Ramos (cell line): ENCODE data around the gene KCNH2.

Experiments
- in situ Hi-C: fragments of 300-500 bp; cut with MboI; formaldehyde crosslinking; loops from one replicate; pipeline ENCODE4 v1.14.3; 2022; ENCODE audit warnings: low sequenced_read_pairs; ENCODE audit not compliant: unreplicated experiment

Gene KCNH2

DNA sequence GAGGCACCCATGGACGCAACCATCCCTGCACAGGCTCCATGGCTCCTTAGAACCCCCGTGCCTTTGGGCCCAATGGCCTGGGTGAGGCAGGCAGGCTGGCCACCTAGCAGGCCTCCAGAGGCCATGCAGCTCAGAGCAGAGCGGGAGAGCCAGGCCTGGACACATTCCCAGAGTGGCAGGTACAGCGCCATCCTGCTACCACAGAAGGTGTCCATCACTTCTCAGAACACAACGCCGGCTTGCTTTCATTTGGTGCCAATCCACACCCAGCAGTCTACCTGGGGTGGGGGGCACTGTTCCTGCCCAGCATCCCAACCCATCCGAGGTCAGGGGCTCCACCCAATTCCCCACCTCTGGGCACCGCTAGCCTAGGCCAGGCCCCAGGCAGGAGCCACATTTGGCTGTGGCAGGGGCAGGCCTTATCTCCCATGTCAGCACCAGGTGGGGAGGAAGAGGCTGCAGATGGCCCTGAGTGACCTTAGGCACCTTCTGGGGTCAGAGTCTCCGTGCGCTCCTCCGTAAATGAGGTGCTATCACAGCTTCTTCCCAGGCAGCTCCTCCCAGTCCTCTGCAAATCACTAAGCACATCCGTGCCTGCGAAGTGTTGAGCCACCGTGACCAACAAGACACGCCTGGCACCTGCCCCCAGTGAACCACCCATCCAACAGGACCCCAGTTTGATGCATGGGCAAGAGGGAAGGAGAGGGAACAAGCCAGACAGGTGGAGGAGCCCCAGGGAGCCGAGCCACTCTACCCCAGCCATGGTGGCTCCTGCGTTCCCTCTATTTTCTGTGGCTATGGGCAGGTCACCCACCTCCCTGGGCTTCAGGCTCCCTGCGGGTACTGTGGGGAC is 14.2 kb downstream of the KCNH2 start:
- in situ Hi-C loops: no loop called here

DNA sequence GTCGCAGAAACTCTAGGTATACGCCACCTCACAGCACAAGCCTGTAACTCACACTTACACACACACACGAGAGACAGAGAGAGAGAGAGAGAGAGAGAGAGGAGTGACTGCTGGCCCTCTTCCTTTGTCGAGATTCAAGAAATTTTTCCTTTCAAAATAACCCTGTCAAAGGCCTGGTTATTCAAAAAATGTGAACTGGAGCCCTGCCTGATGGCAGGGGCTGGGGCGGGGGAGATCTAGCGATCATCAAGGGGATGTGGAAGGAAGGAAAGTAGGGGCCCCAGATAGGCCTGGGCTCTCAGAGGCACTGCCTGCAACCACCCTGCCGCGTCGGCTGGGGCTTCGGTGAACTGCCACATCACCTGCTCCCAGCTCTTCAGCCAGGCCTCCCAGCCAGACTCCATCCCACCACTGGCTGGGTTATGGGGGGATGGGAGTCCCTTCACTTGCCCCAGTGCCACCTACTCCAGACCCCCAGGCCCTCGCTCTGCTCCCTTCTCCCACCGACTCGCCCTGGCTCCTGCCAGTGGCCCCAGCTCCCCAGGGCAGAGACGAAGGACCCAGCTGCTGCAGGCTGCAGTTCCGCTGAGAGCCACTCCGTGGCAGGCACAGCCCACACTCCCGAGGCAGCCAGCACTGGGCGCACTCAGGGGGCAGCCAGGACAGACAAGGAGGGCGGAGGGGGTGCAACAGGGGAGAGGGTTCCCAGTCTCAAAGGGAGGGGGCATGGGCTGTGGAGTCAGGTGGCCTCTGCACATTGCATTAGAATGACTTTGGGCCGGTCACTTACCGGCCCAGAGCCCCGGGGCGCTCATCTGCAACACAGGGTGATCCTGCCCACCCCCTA is 15.3 kb downstream of the KCNH2 start:
- in situ Hi-C loops: no loop called here

DNA sequence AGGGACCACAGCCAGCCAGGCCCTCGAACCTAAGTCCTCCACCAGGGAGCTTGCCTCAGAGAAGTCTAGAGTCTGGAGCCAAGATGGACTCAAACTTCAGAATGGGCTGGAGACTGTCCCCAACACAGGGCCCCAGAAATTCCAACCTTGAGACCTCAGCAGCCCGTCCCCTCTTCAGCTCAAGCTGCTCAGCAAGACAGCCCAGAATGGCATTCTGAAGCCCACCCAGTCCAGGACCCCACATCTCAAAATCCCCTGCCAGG is 15.9 kb downstream of the KCNH2 start:
- in situ Hi-C loops: no loop called here

DNA sequence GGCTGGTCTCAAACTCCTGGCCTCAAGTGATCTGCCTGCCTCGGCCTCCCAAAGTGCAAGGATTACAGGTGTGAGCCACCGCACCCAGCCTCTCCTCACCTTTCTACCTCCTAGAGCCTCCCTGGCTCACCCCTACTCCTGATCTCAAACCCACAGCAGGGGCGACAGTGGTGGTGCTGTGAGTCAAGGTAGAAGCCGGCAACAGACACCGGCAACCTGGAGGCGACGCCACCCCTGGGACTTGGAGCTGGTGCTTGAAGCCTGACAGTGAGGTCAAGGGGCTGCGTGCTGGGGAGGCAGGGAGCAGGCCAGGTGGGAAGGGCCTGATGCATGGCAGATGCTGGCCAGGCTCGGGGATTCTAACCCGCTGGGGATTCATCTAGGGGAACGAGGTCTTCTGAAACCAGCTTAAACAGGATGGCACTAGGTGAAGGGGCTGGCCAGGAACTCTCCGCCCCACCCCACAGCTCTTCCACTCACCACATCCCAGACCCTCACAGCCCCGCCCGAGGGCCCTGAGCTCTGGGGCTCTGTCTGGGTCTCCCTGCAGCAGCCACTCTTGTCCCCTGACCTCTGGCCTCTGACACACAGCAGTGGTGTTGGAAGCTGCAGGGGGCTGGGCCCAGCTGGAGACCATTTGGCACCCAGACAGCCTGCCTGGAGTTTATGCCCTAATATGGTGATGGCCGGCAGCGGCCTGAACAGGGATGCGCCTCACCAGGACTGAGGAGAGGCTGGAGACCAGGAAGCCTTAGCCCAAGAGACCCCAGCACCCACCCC is 16.4 kb downstream of the KCNH2 start:
- in situ Hi-C loops: no loop called here

DNA sequence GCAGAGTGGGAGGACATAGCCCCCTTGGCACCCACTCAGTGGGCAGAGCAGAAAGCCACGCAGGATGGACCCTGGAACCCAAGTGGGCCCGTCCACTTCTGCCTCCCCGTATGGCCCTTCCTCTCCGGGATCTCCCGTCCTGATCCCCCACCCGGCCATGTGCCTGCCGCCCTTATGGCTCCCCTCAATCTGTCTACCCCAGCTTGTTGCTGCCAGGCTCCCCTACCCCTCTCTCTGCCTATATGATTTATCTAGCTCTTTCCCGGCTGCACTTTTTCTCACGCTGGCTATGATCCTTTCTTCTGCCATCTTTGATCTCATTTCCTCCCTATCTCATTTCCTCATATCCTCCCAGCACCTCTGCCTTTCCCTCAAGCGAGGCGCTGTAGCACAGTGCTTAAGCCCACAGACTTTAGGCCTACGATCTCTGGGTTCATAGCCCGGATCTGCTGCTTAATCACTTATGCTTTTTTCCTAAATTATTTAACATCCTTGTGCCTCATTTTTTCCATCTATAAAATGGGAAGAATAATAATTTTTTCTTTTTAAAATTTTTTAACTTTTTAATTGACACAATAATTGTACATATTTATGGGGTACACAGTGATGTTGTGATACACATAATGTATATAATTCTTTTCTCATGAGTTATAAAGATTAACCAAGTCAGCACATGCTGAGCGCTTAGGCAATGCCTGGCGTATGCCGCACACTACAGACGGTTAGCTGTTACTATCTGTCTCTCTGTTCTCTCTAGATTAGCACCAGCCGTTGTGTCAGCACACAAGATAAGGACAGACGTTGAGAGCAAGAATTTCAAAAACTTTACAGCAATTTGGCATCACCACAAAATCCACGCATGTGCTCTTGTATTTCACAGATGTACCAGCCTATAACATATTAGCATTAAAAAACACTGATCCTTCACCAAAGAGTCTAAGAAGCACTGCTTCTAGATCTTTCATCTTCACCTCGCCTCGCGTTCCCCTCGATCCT is 18.1 kb downstream of the KCNH2 start:
- in situ Hi-C loops: no loop called here

DNA sequence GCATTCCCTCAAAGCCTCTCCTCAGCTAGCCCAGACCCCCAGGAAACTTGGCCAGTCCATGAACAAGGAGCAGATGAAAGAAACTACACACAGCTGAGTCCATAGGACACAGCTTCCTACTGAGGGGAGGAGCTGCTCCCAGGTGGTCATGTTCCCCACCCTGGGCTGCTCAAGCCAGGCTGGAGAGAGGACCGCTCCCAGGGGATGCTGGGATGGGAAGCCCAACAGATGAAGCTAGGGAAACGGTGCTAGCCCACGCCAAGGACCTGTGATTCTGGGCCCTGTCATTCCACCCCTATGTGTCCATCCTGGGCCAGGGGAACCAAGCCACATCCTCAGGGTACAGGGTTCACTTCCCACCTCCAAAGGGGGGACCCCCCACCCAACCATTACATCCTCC is 19.0 kb downstream of the KCNH2 start:
- in situ Hi-C loops: no loop called here

DNA sequence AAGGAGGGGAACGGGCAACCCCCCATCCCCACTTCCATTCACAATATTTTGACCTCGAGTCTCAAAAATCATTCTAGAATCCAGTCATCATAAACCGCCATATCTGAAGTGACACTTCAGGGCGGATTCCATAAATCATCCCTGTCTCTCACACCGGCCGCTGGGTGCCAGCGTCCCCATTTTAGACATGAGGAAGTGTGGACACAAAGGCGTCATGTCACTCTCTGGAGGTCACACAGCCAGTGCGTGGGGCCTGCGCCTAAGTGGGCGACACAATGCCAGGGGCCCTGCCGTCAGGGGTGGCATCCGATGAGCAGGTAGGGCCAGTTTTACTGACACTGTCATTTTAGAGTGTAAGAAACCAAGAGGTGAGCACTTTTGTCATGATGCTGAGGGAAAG is 19.5 kb downstream of the KCNH2 start:
- in situ Hi-C loops: no loop called here

DNA sequence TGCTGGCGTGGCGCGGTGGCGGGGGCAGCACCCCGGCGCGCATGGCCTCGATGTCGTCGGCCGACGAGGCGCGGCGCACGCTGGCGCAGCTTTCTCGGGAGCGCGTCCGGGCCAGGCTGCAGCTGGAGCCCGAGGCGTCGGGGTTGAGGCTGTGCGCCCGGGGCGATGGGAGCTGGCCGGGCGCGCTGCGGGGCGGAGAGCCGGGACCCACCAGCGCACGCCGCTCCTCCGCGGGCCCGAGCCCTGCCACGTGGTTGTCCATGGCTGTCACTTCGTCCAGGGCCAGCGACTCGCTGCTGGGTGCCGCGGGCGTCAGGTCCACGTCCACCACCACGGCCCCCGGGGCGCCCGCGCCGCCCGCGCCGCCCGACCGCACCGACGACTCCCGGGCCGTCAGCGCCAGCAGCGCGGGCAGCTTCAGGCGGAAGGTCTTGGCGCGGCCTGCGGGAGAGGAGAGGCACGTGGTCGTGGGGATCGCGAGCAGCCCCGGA is 20.0 kb downstream of the KCNH2 start:
- in situ Hi-C loops: no loop called here

DNA sequence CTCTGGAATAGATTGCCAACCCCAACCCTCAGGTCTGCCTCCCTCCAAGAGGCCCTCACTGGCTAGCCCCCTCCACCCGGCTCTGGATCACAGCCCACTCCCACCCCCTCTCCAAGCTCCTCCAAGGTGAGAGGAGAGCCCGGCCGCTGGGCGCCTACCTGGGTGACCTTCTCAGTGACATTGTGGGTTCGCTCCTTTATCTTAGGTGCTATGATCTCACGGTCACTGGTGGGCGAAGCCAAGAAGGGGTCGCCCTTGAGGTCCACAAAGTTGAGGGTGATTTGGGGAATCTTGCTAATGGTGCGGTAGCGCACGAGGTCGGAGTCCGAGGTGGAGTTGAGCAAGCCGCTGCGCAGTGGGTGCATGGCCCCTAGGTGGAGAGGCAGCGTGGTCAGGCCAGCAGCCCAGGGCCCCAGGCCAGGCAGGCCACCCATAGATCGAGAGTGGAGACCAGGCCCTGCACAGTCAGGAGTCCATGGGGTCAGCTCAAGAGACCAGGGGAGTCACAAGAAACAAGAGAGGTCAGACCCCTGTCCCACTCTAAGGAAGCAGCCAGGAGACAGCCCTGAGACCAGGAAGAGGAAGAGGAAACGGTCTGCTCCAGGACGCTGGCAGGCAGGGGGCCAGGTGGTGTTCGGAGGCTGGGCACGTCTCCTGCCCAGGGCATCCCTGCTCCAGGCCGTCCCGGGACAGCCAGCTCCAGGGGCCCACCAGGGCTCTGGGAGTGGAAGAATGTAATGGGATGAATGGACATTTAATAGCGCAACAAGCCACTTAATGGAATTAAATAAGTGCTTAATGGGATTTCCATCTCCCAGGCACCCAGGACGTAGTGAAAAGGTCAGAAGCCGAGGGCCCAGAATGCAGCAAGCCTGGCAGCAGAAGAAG is 20.7 kb downstream of the KCNH2 start:
- in situ Hi-C loops: no loop called here

DNA sequence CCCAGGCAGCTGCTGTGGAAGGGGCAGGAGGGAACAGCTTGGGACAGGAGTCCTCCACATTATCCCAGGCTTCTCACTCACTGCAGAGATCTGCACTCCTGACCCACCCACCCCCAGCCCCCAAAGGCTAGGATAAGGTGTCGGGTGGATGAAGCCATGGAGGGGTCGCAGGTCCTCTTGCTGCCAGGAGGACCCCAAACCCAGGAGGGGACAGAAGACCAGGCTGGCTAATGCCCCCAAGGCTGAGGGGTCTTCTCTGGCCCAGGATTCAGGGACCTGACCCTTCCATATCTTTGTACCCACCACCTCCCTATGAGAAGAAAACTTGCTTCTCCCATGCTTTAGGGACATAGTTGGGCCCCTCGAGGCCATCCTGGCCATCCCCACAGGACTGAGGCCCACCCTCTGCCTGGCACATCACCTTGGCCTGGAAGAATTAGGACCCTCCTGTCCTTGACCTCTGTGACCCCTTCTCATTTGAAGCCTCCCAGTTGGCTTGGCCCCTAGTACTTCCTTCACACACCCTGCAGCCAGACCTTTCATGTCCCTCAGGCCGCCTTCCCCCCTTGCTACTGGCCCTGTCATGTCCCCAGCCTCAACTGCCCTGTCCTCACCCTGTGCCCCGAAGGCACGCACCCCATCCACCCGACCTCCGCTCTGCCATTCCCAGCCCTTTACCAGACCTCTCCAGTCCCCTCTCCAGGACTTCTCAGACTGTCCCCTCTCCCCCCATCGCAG is 21.6 kb downstream of the KCNH2 start:
- in situ Hi-C loops: no loop called here

DNA sequence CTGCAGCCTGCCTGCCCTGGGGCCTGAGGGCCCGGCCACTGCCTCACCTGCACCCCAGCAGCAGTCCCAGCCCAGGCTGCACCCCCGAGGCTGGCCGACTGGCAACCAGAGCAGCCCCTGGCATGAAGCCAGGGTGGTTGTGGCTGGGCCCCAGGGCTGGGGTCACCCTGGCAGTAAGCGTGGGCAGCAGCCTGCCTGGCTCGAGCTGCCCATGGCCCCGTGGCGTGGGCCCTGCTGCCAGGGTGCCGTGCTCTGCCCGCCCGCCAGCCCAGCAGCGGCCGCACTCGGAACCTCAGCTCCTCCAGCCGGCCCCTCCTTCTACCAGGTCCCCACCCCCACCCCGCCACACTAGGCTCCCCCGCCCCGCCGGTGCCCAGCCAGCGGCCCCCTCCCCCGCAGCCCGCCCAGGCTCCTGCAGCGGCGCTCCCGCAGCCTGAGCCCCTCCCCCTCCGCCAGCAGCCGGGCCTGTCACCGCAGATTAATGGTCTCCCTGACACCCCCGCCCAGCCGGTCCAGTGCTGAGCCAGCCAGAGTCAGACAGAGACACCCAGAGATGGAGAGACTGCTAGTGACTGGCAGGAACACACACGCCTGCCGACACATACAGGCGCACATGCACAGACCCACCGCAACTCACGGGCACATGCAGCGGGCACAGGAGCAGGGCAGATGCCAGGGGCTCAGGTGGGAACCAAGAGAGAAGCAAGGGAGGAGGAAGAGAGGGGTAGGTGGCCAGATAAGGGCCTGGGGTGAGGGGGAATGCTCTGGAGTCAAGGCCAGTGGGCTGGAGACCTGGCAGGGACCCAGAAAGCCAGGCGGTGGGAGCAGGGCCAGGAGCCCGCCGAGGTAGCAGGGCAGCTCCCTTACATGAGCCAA is 22.4 kb downstream of the KCNH2 start:
- in situ Hi-C loops: no loop called here

DNA sequence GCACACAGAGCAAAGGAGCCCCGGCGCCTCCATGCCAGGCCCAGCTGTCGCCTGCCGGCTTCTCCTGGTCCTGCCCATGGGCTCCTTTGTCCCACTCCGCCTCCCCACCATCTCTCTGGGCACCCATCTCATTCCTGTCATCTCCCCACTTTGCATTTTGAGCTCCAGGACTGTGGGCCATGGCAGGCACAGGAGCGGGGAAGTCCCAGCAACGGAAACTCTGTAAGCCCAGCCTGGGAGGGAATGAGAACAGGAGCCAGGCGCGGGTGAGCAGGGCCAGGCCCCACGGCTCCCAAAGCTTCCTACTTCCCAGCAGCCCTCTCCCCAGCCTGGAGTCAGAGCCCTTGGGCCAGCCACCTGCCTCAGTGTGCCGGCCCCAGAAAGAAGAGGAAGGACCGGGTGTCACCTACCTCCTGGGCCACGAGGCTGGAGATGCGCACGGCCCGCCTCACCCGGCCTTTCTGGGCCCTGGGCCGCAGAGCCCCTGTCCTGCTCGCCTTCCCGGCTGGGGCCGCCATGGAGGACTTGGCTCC is 23.1 kb downstream of the KCNH2 start:
- in situ Hi-C loops: no loop called here

DNA sequence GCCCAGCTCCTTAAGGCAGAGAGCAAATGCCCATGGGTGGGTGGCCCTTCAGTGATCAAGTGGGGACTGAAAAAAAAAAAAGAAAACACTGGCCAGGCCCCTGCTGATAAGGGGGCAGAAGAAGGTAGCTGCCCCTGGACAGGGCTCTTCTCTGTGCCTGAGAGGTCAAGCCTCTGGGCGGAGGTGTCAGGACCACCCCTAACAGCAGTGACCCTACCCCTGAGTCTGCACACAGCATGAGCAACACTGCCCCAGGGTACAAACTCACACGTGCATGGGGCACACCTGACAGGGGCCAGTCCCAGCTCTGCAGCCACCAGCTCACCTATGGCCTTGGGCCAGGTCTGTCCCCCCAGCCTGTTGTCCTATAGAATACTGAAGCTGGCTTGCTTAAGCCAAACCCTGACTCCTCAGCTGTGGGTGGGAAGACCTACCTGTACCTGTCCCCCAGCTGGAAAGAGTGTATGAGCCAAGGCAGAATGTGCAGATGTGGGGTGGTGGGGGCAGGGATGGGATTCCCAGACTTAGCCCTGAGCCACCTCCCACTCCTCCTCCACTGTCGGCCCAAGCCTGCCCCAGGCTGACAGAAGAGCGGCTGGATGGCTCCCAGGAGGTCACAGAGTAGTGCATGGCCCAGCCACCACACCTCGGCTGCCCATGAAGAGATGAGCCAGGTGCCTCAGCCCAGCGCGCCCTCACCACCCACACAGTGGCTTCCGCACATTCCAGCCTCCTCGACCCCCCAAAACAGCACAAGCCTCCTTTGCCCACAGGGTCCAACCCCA is 23.7 kb downstream of the KCNH2 start:
- in situ Hi-C loops: no loop called here

DNA sequence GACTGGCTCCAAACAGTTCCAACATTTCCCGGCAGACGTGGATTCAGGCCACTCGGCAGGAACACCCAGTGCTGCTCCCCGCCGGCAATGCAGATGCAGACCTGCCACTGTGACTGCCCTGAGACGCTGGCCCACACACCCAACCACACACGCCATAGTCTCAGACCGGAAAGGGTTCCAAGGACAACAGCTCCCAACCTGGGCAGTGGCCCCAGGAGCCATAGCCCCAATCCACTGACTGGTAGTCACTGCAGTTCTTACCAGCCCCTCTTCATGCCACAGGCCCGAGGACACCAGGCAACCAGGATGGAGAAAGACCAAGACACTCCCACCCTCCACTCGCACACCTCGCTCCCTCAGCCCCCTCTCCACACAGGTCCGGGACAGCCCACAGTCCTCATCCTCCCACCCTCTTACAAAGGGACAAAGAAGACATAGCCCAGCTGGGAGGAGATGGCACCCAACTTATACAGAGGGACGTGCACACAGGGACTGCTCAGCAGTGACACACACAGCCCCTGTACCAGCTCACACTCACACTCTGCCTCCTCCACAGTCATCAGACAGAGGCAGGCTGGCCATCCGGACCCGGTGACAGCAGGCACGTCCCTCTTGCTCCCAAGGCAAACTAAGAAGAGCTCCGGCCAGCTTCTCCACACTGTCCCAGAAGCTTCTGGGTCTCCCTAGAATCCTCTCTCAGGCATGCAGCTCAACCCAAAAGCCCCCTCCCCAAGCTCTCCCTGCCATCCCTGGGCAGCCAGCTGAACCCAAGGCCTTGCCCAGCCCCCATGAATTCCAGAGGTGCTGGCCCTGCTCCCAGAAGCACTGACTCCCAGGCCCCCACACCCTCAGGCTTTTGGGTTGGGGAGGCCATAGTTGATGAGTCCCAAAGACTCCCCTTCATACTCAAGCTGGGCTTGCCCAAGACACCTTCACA is 24.8 kb downstream of the KCNH2 start:
- in situ Hi-C loops: no loop called here
